Tibial artery (tissue), 4 donors: Measurements from ENCODE around the gene ATP9A.
"Not testable (repeated sequence)": the region's sequence is repeated elsewhere in the genome, so short reads cannot be mapped to it uniquely, and the experiment has no call there.

Experiments
- DNase-seq, 2 donors: peaks; one replicate each; pipeline ENCODE4 v3.0.0-alpha.2; 2019
- H3K27ac ChIP-seq, 2 donors: fragments of 200-600 bp; sonication (generic) in 1 of 2; 1 replicate in 1 of 2; 2 replicates in 1 of 2; pipeline ENCODE4 v1.5.1; 2018 to 2019; ENCODE audit warnings: mild to moderate bottlenecking in 1 of 2
- H3K27me3 ChIP-seq, 2 donors: fragments of 200-600 bp; sonication (generic) in 1 of 2; one replicate each; pipeline versions ENCODE4 v1.5.1 to v1.6.0; 2016 to 2019
- H3K36me3 ChIP-seq, 3 donors: fragments of 200-600 bp; sonication (generic) in 2 of 3; one replicate each; pipeline ENCODE4 v1.5.1; 2016 to 2019; ENCODE audit warnings: mild to moderate bottlenecking in 2 of 3
- H3K4me1 ChIP-seq, 4 donors: fragments of 200-600 bp; sonication (generic) in 2 of 4; 1 replicate in 3 of 4; 2 replicates in 1 of 4; pipeline ENCODE4 v1.5.1; 2016 to 2019
- H3K4me3 ChIP-seq, 2 donors: fragments of 200-600 bp; sonication (generic) in 1 of 2; 1 replicate in 1 of 2; 2 replicates in 1 of 2; pipeline ENCODE4 v1.5.1; 2018 to 2019; ENCODE audit warnings: mild to moderate bottlenecking in 2 of 2
- H3K9me3 ChIP-seq, 3 donors: fragments of 200-600 bp; sonication (generic) in 1 of 3; one replicate each; pipeline ENCODE4 v1.5.1; 2016 to 2019
- intact Hi-C: fragments of 100-400 bp; cut with DNase I; formaldehyde crosslinking; loops from one replicate; pipeline ENCODE4 v1.15.0; 2023; ENCODE audit warnings: low total_unique reads
- TF ChIP-seq, protein P1 (sequence below), 2 experiments: fragments of 200-600 bp in 1 of 2; fragments of 450-650 bp in 1 of 2; IDR thresholded peaks; one replicate each; pipeline ENCODE4 v1.5.1; 2017 to 2019; ENCODE audit warnings: antibody characterized with exemption in 2 of 2, mild to moderate bottlenecking in 1 of 2, moderate library complexity in 1 of 2

ATP9A gene, protein sequence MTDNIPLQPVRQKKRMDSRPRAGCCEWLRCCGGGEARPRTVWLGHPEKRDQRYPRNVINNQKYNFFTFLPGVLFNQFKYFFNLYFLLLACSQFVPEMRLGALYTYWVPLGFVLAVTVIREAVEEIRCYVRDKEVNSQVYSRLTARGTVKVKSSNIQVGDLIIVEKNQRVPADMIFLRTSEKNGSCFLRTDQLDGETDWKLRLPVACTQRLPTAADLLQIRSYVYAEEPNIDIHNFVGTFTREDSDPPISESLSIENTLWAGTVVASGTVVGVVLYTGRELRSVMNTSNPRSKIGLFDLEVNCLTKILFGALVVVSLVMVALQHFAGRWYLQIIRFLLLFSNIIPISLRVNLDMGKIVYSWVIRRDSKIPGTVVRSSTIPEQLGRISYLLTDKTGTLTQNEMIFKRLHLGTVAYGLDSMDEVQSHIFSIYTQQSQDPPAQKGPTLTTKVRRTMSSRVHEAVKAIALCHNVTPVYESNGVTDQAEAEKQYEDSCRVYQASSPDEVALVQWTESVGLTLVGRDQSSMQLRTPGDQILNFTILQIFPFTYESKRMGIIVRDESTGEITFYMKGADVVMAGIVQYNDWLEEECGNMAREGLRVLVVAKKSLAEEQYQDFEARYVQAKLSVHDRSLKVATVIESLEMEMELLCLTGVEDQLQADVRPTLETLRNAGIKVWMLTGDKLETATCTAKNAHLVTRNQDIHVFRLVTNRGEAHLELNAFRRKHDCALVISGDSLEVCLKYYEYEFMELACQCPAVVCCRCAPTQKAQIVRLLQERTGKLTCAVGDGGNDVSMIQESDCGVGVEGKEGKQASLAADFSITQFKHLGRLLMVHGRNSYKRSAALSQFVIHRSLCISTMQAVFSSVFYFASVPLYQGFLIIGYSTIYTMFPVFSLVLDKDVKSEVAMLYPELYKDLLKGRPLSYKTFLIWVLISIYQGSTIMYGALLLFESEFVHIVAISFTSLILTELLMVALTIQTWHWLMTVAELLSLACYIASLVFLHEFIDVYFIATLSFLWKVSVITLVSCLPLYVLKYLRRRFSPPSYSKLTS

DNA sequence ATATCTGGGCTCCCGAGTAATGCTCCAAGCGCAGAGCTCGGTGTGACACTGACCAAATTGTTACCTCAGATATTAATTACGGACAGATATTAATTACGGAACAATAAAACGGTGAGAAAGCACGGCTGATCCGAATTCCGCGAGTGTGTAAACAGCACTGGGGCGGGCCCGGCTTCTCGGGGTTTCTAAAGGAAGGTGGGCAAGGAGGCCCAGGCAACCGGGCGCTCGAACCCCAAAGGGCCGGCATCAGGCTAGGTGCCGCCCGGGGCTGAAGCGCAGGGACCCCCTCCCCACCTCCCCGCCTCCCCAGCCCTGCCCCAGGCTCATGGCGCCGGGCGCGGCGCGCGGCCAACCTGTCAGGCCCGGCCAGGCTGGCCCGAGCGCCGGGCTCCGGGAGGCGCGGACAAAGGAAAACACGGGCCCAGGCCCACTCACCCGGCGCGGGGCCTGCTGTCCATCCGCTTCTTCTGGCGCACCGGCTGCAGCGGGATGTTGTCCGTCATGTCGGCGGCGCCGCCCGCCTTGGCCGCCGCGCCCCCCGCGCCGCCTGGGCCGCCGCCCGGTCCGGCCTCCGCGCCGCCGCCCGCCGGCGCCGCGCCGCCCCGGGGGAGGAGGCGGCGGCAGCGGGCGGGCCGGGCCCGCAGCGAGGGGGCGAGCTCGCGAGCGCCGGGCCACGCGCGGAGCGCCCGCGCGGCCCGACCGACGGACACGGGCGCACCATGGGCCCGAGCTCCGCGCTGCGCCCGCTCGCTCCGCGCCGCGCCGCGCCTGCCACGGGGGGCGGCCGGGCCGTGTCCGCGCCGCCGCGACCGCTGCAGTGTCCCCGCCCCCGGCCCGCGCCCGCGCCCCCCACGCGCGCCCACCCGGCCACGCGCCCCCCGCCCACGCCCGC lies at the start of gene ATP9A:
TSS of gene ATP9A (minus strand) at position 524 of the 892 bp plus-strand sequence. CDS start at position 503, 21 bp downstream.
- H3K4me1 ChIP-seq: peaks cover 0 to 8% (median 2%) of the 10 kb centered on the region in 4 donors
- H3K27me3 ChIP-seq: no peaks in the 10 kb centered on the region
- TF ChIP-seq, protein P1, sequence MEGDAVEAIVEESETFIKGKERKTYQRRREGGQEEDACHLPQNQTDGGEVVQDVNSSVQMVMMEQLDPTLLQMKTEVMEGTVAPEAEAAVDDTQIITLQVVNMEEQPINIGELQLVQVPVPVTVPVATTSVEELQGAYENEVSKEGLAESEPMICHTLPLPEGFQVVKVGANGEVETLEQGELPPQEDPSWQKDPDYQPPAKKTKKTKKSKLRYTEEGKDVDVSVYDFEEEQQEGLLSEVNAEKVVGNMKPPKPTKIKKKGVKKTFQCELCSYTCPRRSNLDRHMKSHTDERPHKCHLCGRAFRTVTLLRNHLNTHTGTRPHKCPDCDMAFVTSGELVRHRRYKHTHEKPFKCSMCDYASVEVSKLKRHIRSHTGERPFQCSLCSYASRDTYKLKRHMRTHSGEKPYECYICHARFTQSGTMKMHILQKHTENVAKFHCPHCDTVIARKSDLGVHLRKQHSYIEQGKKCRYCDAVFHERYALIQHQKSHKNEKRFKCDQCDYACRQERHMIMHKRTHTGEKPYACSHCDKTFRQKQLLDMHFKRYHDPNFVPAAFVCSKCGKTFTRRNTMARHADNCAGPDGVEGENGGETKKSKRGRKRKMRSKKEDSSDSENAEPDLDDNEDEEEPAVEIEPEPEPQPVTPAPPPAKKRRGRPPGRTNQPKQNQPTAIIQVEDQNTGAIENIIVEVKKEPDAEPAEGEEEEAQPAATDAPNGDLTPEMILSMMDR (IDR thresholded peaks at IDR 0.05): no peak
- no peaks in the 10 kb centered on the region for H3K36me3 ChIP-seq
- intact Hi-C loops: no loop called here
- H3K27ac ChIP-seq: peak within 1 kb of the TSS; percentile 76 to 87
- H3K4me3 ChIP-seq: peak within 1 kb of the TSS; percentile 78 to 96
- peak in 1 of 2 donors; percentile 69 for DNase-seq
- H3K9me3 ChIP-seq: no peaks in the 10 kb centered on the region

DNA sequence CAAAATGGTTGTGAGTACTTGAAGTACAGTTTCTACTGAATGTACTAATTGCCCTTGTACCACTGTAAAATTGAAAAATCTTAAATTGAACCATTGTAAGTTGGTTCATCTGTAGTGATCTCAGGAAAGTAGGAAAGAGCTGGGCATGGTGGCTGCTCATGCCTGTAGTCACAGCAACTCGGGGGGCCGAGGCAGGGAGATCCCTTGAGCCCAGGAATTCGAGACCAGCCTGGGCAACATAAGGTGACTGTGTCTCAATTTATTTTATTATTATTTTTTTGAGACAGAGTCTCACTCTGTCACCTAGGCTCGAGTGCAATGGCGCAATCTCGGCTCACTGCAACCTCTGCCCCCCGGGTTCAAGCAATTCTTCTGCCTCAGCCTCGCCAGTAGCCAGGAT lies 48.7 kb upstream of the ATP9A start:
- H3K27ac ChIP-seq, H3K36me3 ChIP-seq, H3K4me3 ChIP-seq, intact Hi-C loops, DNase-seq, H3K9me3 ChIP-seq, H3K4me1 ChIP-seq, H3K27me3 ChIP-seq: not testable (repeated sequence)

DNA sequence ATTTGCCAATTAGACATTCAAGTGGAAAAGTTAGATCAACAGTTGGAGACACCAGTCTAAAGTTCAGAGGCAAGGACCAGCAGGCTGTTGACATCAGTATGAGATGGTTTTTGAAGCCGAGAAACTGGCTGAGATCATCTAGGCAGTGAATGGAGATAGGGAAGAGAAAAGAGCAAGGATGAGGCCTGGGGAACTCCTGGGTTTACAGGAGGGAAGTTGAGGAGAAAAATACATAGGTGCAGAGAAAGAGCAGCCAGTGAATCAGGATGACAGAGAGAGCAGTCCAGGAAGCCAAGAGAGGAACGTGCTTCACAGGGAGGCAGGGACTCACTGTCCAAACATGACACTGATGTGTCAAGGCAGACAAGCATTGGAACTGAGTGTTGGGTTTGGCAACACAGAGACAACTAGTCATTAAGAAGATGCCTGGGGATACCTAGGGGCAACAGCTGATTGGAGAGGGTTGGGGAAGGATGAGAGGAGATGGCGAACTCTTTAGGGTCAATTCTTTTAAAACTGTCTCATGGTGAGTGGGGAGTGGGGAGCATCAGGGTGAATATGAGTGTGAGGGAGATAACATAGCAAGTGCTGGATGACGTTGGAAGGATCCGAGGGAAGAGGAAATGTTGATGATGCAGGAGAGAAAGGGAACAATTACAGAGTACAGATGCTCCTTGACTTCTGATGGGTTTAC lies 47.3 kb upstream of the ATP9A start:
- no peaks in the 10 kb centered on the region for H3K36me3 ChIP-seq

DNA sequence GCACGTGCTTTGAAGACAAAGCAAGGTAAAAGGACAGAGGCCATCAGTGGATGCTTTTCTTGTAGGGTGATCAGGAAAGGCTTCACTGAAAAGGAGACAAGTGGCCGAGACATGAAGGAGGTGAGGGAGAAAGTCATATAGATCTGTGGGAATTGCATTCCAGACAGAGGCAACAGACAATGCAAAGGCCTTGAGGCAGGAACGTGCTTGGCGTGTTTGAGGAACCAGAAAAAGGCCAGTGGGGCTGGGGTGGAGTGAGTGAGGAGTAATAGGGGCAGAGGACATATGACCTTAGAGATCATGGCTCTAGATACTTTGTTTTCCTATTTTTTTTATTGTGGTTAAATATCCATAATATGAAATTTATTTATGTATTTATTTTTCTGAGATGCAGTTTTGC lies 44.7 kb upstream of the ATP9A start:
- Histone ChIP-seq H3K4me3 (no peak overlapping the region), H3K27ac (no peak overlapping the region), H3K9me3 (no peaks in the 10 kb centered on the region), H3K4me1 (no peaks in the 10 kb centered on the region), H3K27me3 (no peaks in the 10 kb centered on the region), H3K36me3 (no peaks in the 10 kb centered on the region)
- intact Hi-C loops: no loop called here
- peak in 1 of 2 donors; percentile 5 for DNase-seq
- TF ChIP-seq, protein P1 (IDR thresholded peaks at IDR 0.05): no peak

More for the DNA sequence above, 47.3 kb upstream of the ATP9A start:
- Histone ChIP-seq H3K9me3 (no peaks in the 10 kb centered on the region), H3K4me3 (no peak overlapping the region), H3K27me3 (no peaks in the 10 kb centered on the region), H3K27ac (no peak overlapping the region), H3K4me1 (no peaks in the 10 kb centered on the region)
- DNase-seq: no peak
- TF ChIP-seq, protein P1 (IDR thresholded peaks at IDR 0.05): no peak
- intact Hi-C loops: no loop called here

DNA sequence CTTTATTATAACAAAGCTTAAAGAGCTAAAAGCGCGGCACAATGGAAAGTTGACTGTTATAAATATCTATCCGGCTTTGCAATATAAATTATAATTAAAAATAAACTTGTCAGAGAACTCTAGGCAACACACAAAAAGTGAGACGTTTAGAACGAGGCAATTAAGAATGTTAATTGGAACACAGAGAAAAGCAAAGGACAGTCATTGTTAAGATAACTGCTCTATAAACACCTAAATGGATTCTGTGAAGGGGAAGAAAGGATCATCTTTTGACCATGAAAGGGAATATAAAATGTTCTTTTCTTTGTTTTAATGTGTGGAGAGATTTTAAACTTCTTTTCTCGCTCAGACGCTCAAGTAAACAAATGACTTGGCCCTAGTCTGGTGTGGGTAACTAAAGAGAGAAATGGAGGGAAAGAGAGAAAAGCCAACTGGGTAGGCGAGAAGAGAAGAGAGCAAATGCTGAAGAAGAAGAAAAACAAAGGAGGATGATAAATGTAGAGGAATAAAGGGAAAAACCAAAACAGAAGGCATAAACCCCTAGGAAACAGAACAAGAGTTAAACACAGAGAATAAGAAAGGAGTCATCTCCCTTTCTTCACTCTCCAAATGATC lies 43.4 kb upstream of the ATP9A start:
- no peak for DNase-seq
- Histone ChIP-seq H3K9me3 (no peaks in the 10 kb centered on the region), H3K4me1 (no peaks in the 10 kb centered on the region), H3K27me3 (peaks cover 0 to 5% of the 10 kb centered on the region in 2 donors), H3K27ac (no peak overlapping the region), H3K36me3 (no peaks in the 10 kb centered on the region), H3K4me3 (no peak overlapping the region)
- TF ChIP-seq, protein P1 (IDR thresholded peaks at IDR 0.05): no peak
- intact Hi-C loops: no loop called here
